ENCODE measurements around the gene CLTB. TPM values are rescaled to one million over a fixed set of nuclear protein-coding genes. Genes with fewer than 3 reads are reported as not detected.
"Not testable (repeated sequence)": the region's sequence is repeated elsewhere in the genome, so short reads cannot be mapped to it uniquely, and the experiment has no call there.

The CLTB gene
- total and polyA plus RNA-seq, 2 donors = 29.6 to 146 TPM

DNA sequence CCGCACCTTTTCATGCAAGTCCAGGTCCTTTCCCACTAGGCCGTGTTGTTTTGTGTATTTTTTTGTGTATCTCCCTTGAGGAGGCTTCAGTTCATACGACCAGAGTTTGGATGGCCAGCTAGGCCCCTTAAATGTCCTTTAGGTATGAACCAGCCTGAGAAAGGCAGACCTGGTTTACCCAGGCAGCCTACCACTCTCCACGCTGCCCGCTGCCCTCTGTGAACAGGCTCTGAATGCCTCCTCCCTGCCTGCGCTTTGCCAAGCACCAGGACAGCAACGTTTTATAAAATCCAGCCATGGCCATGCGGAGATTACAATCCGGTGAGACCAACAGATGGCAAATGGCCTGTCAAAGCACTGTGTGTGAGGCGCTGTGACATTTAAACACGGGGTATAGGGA, 626 bp upstream of the CLTB start:
- H3K27ac ChIP-seq (ENCODE audit: low read depth) = no peak overlapping the region
- H3K4me1 ChIP-seq (ENCODE audit: insufficient read depth) = peaks cover 2% of the 10 kb centered on the region
- DNase-seq (ENCODE audit: extremely low spot score) = no peak
- no peak overlapping the region for H3K4me3 ChIP-seq (ENCODE audit: low read depth, low read length)
- no peaks in the 10 kb centered on the region for H3K36me3 ChIP-seq (ENCODE audit: insufficient read depth)
- WGBS = 73% methylated on average over 11 of the region's 11 CpGs

DNA sequence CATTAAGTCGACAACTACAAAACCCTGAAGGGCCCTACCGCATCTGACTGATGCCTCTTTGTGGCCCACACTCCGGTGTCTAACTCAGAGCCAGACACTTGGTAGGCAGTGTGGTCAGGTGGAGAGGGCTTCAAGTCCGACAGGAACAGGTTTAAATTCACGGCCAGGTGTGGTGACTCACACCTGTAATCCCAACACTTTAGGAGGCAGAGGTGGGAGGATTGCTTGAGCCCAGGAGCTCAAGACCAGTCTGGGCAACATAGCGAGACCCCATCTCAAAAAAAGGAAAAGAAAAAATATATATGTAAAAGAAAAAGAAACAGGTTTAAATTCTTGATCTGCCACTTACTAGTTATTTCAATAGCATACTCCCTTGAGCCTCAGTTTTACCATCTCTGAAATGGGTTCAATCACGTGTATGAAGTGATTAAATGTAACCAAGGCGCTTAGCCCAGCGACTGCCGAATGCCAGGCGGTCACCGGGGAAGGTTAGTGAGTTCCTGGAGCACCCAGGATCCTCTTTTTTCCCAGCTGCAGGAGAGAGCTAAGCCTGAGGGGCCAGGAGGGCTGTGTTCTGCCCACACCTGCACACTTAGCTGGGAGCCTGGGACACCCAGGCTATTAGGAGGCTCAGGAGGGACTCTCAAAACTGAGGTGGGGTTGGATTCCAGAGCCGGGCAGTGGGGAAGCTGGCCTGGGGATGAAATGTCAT, 943 bp downstream of the CLTB start:
- Histone ChIP-seq H3K36me3 (ENCODE audit: insufficient read depth) (no peaks in the 10 kb centered on the region), H3K27ac (ENCODE audit: low read depth) (peak overlapping the region; percentile 15), H3K4me1 (ENCODE audit: insufficient read depth) (peaks cover 2% of the 10 kb centered on the region), H3K4me3 (ENCODE audit: low read depth, low read length) (peak overlapping the region; percentile 80)
- WGBS = 72% methylated on average over 13 of the region's 13 CpGs
- no peak for DNase-seq (ENCODE audit: extremely low spot score)

DNA sequence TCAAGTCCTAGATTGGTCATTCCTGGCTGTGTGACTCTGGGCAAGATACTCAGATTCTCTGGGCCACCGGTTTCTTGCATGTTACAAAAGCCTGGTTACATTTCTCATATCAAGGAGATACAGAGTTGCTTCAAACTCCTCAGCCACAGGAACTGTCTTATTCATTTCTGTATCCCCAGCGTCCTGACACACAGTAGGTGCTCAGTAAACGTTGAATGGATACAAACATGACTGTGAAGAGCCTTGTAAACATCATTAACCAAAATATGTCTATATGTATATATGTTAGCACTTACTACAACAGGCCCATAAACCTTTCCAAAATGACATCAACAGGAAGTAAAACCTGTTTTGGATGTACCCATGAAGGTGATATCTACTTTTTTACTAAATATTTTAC, 1.6 kb downstream of the CLTB start:
- peaks cover 1% of the 10 kb centered on the region for H3K36me3 ChIP-seq (ENCODE audit: insufficient read depth)
- H3K27ac ChIP-seq (ENCODE audit: low read depth) = no peak overlapping the region
- DNase-seq (ENCODE audit: extremely low spot score) = no peak
- WGBS = 70% methylated on average over 3 of the region's 3 CpGs
- no peak overlapping the region for H3K4me3 ChIP-seq (ENCODE audit: low read depth, low read length)
- H3K4me1 ChIP-seq (ENCODE audit: insufficient read depth) = peaks cover 2% of the 10 kb centered on the region

DNA sequence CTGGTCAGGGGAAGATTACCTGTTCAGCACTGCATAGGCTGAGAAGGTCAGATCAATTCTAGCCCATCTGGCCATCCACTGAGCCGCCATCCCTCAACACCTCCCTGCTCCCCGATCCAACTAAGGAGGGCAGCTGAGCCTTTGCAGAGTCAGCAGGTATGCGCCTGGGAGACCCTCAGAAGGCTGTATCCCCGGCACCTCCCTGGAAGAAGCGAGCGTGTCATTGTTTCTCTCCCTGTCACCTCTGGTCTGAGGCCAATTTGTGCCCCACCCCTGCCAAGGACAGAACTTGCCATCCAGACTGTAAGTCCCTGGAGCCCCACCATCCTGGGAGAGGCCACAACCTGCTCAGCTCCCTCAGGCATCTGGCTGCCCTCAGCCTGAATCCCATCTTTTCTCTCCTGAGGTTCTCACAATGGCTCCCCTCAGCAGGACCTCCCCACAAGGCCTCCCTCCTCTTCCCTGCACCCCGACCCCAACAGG, 2.6 kb downstream of the CLTB start:
- Histone ChIP-seq H3K4me3 (ENCODE audit: low read depth, low read length) (no peak overlapping the region), H3K4me1 (ENCODE audit: insufficient read depth) (peaks cover 2% of the 10 kb centered on the region)
- WGBS = 88% methylated on average over 7 of the region's 7 CpGs

DNA sequence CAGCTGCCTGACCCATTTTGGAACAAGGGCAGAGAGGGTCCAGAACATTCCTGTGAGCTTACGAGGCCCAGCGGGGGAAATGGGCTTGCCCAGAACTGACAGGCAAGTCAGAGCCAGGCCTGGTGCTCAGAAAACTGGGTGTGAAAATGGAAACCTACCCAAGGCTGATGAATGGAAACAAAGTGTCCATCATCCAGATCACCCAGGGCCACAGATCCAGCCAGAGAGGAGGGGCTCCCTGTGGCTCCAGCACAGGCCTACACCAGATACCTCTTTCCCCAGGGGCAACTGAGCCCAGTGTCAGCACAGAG, 3.1 kb downstream of the CLTB start:
- Histone ChIP-seq H3K36me3 (ENCODE audit: insufficient read depth) (peaks cover 2% of the 10 kb centered on the region), H3K27ac (ENCODE audit: low read depth) (no peak overlapping the region), H3K4me3 (ENCODE audit: low read depth, low read length) (no peak overlapping the region), H3K4me1 (ENCODE audit: insufficient read depth) (peaks cover 2% of the 10 kb centered on the region)
- DNase-seq (ENCODE audit: extremely low spot score) = no peak
- 38% methylated on average over 2 of the region's 2 CpGs for WGBS

More for the DNA sequence above, 2.6 kb downstream of the CLTB start:
- no peak for DNase-seq (ENCODE audit: extremely low spot score)
- Histone ChIP-seq H3K36me3 (ENCODE audit: insufficient read depth) (peaks cover 2% of the 10 kb centered on the region), H3K27ac (ENCODE audit: low read depth) (no peak overlapping the region)

DNA sequence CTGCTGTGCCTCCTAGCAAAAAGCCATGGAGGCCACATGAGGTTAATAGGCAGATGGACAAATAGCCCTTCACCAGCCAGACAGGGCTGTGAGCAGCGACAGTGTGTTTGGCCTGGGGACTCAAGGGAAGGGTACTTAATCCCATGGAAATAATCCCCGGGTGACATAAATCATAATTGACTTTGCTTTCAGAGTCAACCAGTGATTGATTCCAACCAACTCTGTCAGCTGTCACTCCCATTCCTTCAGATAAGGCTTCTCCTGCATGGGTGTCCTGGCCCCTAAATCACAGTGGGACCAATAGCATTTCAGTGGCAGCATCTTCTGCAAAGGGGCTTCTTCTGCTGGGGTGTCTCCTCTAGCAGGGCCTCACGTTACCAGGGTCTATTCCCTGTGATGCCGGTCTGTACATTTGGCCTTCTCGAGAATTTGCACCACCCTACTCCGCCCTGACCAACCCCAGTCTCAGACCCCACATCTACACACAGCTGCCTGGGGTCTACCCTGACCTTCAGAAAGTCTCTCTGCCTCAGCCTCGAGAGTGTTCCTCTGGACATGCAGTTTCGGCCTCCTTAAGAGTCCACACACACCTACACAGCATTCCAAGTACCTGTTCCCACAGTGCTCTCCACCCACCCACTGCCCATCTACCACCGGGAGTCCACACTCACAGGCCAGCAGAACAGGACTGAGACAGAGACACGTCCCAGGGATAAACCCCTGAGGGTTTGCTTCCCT, 3.7 kb downstream of the CLTB start:
- Histone ChIP-seq H3K27ac (ENCODE audit: low read depth) (no peak overlapping the region), H3K36me3 (ENCODE audit: insufficient read depth) (peaks cover 2% of the 10 kb centered on the region), H3K4me1 (ENCODE audit: insufficient read depth) (peaks cover 2% of the 10 kb centered on the region), H3K4me3 (ENCODE audit: low read depth, low read length) (no peak overlapping the region)
- 76% methylated on average over 10 of the region's 10 CpGs for WGBS
- no peak for DNase-seq (ENCODE audit: extremely low spot score)

DNA sequence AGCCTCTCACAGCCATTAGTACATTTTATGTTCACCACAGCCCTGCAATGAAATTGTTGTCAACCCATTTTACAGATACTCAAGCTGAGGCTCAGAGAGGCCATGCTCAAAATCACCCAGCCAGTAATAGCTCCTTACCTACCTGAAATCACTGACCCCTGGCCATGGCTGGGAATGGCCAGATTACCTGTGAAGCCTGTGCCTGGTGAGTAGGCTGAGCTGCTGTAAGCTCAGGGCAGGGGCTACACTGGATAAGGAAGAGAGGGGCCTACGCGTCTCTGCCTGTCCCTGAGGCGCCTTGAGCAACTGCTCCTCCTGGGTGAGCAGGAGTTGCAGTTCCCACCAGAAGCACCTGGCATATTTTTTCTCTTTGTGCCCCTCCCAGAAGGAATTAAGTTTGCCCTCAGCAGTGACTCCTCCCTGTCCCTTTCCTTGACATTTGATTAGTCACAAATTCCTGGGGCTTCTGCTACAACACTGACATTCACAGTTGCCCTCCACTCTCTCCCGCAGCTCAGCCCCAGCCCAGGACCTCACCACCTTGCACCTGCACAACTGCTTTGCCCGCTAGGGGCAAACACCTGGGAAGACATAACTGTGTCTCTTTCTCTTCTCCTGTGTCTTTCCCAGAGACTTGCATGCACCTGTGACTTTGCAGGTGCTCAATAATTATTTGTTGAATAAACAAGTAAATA, 5.7 kb downstream of the CLTB start:
- peaks cover 2% of the 10 kb centered on the region for H3K4me1 ChIP-seq (ENCODE audit: insufficient read depth)
- H3K4me3 ChIP-seq (ENCODE audit: low read depth, low read length) = no peak overlapping the region
- no peak overlapping the region for H3K27ac ChIP-seq (ENCODE audit: low read depth)
- H3K36me3 ChIP-seq (ENCODE audit: insufficient read depth) = peaks cover 2% of the 10 kb centered on the region
- 95% methylated on average over 5 of the region's 5 CpGs for WGBS
- DNase-seq (ENCODE audit: extremely low spot score) = no peak

DNA sequence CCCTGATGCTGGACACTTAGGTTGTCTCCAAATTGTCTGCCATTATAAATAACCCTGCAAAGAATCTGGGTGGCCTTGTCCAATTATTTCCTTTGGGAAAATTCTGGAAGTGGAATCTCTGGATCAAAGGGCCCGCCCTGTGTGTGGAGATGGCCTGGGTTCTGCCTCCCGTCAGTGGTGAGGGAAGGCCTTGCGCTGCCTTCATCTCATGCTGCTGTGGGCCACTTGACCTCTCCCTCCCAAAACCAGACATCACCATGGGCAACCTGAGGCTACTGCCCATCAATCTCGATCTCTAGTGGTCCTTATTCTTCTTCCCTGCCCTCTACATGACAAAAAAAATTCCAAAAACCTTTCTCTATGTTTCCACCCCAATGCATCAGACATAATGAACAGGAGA, 6.6 kb downstream of the CLTB start:
- peaks cover 2% of the 10 kb centered on the region for H3K36me3 ChIP-seq (ENCODE audit: insufficient read depth)
- peaks cover 2% of the 10 kb centered on the region for H3K4me1 ChIP-seq (ENCODE audit: insufficient read depth)
- 93% methylated on average over 4 of the region's 4 CpGs for WGBS
- no peak for DNase-seq (ENCODE audit: extremely low spot score)
- H3K4me3 ChIP-seq (ENCODE audit: low read depth, low read length) = no peak overlapping the region
- H3K27ac ChIP-seq (ENCODE audit: low read depth) = no peak overlapping the region

DNA sequence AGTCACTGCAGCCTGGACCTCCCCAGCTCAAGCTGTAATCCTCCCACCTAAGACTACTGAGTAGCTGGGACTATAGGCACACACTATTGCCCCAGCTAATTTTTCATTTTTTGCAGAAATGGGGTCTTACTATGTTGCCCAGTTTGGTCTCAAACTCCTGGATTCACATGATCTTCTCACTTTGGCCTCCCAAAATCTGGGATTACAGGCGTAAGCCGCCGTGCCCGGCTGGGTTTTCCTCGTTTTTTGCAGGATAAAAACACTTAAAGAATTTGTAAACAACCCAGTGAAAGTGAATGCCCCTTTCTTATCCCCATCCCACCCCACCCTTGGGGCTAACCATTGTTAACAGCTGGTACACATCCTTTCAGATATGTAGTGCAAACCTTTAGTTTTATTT, 7.7 kb downstream of the CLTB start:
- H3K4me1 ChIP-seq (ENCODE audit: insufficient read depth) = peaks cover 2% of the 10 kb centered on the region
- H3K36me3 ChIP-seq (ENCODE audit: insufficient read depth) = peaks cover 2% of the 10 kb centered on the region
- DNase-seq (ENCODE audit: extremely low spot score) = no peak
- no peak overlapping the region for H3K27ac ChIP-seq (ENCODE audit: low read depth)
- no peak overlapping the region for H3K4me3 ChIP-seq (ENCODE audit: low read depth, low read length)
- 83% methylated on average over 5 of the region's 5 CpGs for WGBS

DNA sequence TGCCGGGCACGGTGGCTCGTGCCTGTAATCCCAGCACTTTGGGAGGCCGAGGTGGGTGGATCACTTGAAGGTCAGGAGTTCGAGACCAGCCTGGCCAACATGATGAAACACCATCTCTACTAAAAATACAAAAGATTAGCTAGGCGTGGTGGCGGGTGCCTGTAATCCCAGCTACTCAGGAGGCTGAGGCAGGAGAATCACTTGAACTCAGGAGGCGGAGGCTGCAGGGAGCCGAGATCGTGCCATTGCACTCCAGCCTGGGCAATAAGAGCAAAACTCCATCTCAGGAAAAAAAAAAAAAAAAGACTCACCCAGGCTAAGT, 8.1 kb downstream of the CLTB start:
- not testable (repeated sequence) for H3K36me3 ChIP-seq (ENCODE audit: insufficient read depth); DNase-seq (ENCODE audit: extremely low spot score); H3K27ac ChIP-seq (ENCODE audit: low read depth); H3K4me1 ChIP-seq (ENCODE audit: insufficient read depth); H3K4me3 ChIP-seq (ENCODE audit: low read depth, low read length)
- 86% methylated on average over 10 of the region's 10 CpGs for WGBS

DNA sequence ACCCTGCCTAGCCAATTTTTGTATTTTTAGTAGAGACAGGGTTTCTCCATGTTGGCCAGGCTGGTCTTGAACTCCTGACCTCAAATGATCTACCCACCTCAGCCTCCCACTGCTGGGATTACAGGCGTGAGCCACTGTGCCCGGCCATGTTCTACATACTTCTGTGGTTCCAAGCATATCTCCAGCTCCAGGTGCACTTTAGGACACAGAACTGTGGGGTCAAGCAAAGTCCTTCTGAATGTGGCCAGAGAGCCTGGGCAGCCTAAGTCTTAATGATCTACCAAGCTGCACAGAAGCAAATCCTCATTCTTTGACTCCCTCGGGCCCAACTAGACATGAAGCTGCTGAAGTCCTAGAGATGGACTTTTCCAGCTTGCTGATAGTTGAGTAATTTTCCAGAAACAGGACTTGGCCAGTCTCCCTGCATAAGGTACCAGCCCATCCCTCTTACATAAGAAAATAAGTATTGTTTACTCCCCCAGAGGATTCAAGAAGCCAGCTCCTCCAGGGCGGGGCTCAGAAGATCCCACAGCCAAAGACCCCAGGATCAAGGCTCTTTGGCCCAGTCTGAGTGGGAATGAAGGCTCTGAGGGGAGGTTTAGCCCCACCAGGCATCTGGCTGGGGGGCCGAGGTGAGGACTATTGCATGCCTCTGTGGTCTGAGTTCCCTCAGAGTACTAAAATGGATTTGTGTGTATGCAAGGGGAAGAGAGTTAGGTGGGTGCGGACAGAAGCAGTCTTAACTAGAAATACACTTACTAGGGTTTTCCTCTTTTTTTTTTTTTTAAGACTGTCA, 8.7 kb downstream of the CLTB start:
- Histone ChIP-seq H3K36me3 (ENCODE audit: insufficient read depth) (peaks cover 2% of the 10 kb centered on the region), H3K4me1 (ENCODE audit: insufficient read depth) (no peaks in the 10 kb centered on the region), H3K27ac (ENCODE audit: low read depth) (no peak overlapping the region), H3K4me3 (ENCODE audit: low read depth, low read length) (no peak overlapping the region)
- no peak for DNase-seq (ENCODE audit: extremely low spot score)
- WGBS = 89% methylated on average over 6 of the region's 6 CpGs

DNA sequence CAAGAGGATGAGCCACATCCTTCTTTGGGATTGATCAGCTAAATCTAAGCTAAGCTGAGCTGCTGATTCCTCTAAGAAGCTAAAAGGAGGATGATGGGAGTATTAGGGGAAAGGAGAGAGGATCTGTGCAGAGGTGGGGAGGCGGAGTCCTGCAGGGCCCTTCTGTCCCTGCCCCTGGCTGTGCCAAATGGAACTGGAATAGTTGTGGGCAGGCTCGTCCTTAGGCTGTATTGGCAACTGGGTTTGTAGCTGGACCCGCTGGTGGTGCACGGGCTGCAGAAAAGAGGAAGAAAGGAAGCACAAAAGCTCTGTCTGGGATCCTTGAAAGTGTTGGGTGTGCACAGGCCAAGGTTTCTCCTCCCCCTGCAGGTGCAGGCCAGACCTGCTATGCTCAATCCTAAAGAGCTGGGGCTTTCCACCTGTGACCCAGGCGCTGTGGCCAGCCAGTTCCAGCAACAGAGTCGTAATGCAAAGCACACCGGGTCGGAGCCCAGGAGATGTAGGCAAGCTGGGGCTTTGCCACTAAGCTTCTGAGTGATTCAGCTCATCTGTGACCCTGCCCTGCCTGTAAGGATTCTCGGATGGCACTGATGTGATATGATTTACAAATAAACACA, 9.8 kb downstream of the CLTB start:
- DNase-seq (ENCODE audit: extremely low spot score) = no peak
- H3K27ac ChIP-seq (ENCODE audit: low read depth) = no peak overlapping the region
- peaks cover 2% of the 10 kb centered on the region for H3K36me3 ChIP-seq (ENCODE audit: insufficient read depth)
- 89% methylated on average over 9 of the region's 9 CpGs for WGBS
- no peaks in the 10 kb centered on the region for H3K4me1 ChIP-seq (ENCODE audit: insufficient read depth)
- H3K4me3 ChIP-seq (ENCODE audit: low read depth, low read length) = no peak overlapping the region

Data from urinary bladder (tissue), 4 donors.